Endothelial cell of umbilical vein (primary cell): ENCODE measurements around the gene IQGAP1. TPM values are rescaled to one million over a fixed set of nuclear protein-coding genes. Genes with fewer than 3 reads are reported as not detected.

ENCODE experiments used
- BruUV-seq: library from RNA; stranded (reverse); fragments of 400-500 nt; replicated peaks from 2 replicates; lab custom pipeline; 2021; lab: Mats Ljungman, UMichigan
- CTCF ChIA-PET: fragments of 300-600, 350-600 bp; sonication (Branson Sonifier 250); formaldehyde crosslinking; loops from one replicate; lab custom pipeline; 2021; ENCODE audit warnings: antibody characterized with exemption, inconsistent platforms; lab: Charles Lee
- POLR2A ChIA-PET: fragments of 300-600, 350-600 bp; sonication (Branson Sonifier 250); formaldehyde crosslinking; loops from one replicate; lab custom pipeline; 2021; ENCODE audit warnings: antibody characterized with exemption, inconsistent platforms; lab: Charles Lee
- DNase-seq: peaks from one replicate; pipeline ENCODE4 v3.0.0-alpha.2; 2011; ENCODE audit warnings: low read depth, low spot score
- FAIRE-seq: peaks from 2 replicates; lab custom pipeline; 2011; peaks lifted over from hg19 to GRCh38; lab: Jason Lieb, UNC
- H2AFZ ChIP-seq: 2 replicates; pipeline ENCODE4 v1.6.0; 2012; ENCODE audit warnings: low read depth, low read length, control low read depth, inconsistent platforms
- H3K27ac ChIP-seq: 2 replicates; pipeline ENCODE4 v1.5.1; 2011; ENCODE audit warnings: low read depth, mild to moderate bottlenecking, control low read depth, low read length, moderate library complexity; ENCODE audit not compliant: insufficient read depth
- H3K27me3 ChIP-seq, 2 experiments: 2 replicates each; pipeline versions ENCODE4 v1.6.0 to v1.6.1; 2011; ENCODE audit warnings: low read length in 2 of 2, mixed read lengths in 1 of 2; ENCODE audit not compliant: control insufficient read depth in 2 of 2, insufficient read depth in 2 of 2
- H3K36me3 ChIP-seq, 2 experiments: 2 replicates in 1 of 2; 3 replicates in 1 of 2; pipeline ENCODE4 v1.5.1; 2011; ENCODE audit warnings: low read length in 2 of 2, mild to moderate bottlenecking in 1 of 2, moderate library complexity in 1 of 2; ENCODE audit not compliant: control insufficient read depth in 2 of 2, insufficient read depth in 2 of 2; ENCODE audit errors: extremely low read depth in 1 of 2
- H3K4me1 ChIP-seq: 3 replicates; pipeline ENCODE4 v1.5.1; 2011; ENCODE audit warnings: mild to moderate bottlenecking, low read length; ENCODE audit not compliant: control insufficient read depth, insufficient read depth; ENCODE audit errors: extremely low read depth
- H3K4me2 ChIP-seq: 2 replicates; pipeline ENCODE4 v1.6.1; 2011; ENCODE audit warnings: low read length, control low read depth, mixed read lengths; ENCODE audit not compliant: insufficient read depth
- H3K4me3 ChIP-seq, 3 experiments: fragments of 200-600 bp in 1 of 3; sonication (generic), shearing (Covaris generic) in 1 of 3; replicated peaks in 1 of 3; 2 replicates each; pipeline ENCODE4 v1.5.1; 2011 to 2016; ENCODE audit warnings: control low read depth in 3 of 3, low read length in 3 of 3, mild to moderate bottlenecking in 2 of 3, inconsistent platforms in 1 of 3, low read depth in 1 of 3, moderate library complexity in 1 of 3; ENCODE audit not compliant: insufficient read depth in 1 of 3
- H3K79me2 ChIP-seq: 2 replicates; pipeline ENCODE4 v1.6.0; 2012; ENCODE audit warnings: low read length, inconsistent platforms; ENCODE audit not compliant: control insufficient read depth, insufficient read depth
- H3K9ac ChIP-seq: replicated peaks from 2 replicates; pipeline ENCODE3; 2011; ENCODE audit warnings: low read length, control low read depth; ENCODE audit not compliant: insufficient read depth; ENCODE audit errors: extremely low read depth
- H3K9me1 ChIP-seq: replicated peaks from 3 replicates; pipeline ENCODE4 v1.6.0; 2011; ENCODE audit warnings: mild to moderate bottlenecking, low read length; ENCODE audit not compliant: control insufficient read depth, insufficient read depth; ENCODE audit errors: extremely low read depth
- H3K9me3 ChIP-seq: replicated peaks from 2 replicates; pipeline ENCODE4 v1.5.1; 2012; ENCODE audit warnings: low read length, inconsistent platforms; ENCODE audit not compliant: control insufficient read depth, insufficient read depth
- H4K20me1 ChIP-seq: replicated peaks from 2 replicates; pipeline ENCODE3; 2011; ENCODE audit warnings: mild to moderate bottlenecking, low read length; ENCODE audit not compliant: control insufficient read depth, insufficient read depth; ENCODE audit errors: extremely low read depth
- CTCF ChIP-seq, 2 donors: IDR thresholded peaks; 1 replicate in 1 of 2; 2 replicates in 1 of 2; pipeline ENCODE4 v1.5.1; 2011; ENCODE audit warnings: low read length in 2 of 2, mild to moderate bottlenecking in 2 of 2, moderate library complexity in 2 of 2, control low read depth in 1 of 2, inconsistent platforms in 1 of 2, low read depth in 1 of 2; ENCODE audit not compliant: insufficient read depth in 1 of 2; ENCODE audit errors: extremely low read depth in 1 of 2
- EZH2 ChIP-seq: IDR thresholded peaks from 2 replicates; pipeline ENCODE4 v1.6.1; 2012; ENCODE audit warnings: borderline replicate concordance, low read depth, mild to moderate bottlenecking, moderate library complexity, low read length, inconsistent platforms; ENCODE audit not compliant: severe bottlenecking
- FOS ChIP-seq: IDR thresholded peaks from 2 replicates; pipeline ENCODE4 v1.6.1; 2011; ENCODE audit warnings: mild to moderate bottlenecking, low read length, moderate library complexity, borderline replicate concordance; ENCODE audit not compliant: insufficient read depth
- GATA2 ChIP-seq: IDR thresholded peaks from 2 replicates; pipeline ENCODE4 v1.7.0; 2011; ENCODE audit warnings: low read depth, mild to moderate bottlenecking, moderate library complexity, mixed read lengths, low read length; ENCODE audit not compliant: insufficient read length, insufficient read depth
- JUN ChIP-seq: IDR thresholded peaks from 2 replicates; pipeline ENCODE4 v1.6.1; 2011; ENCODE audit warnings: borderline replicate concordance, low read depth; ENCODE audit not compliant: insufficient read length, insufficient read depth
- MAX ChIP-seq: IDR thresholded peaks from 2 replicates; pipeline ENCODE4 v1.6.1; 2011; ENCODE audit not compliant: insufficient read depth, insufficient read length
- MYC ChIP-seq: IDR thresholded peaks from one replicate; pipeline ENCODE4 v1.6.1; 2011; ENCODE audit warnings: mild to moderate bottlenecking, low read depth, low read length
- POLR2A ChIP-seq: IDR thresholded peaks from 2 replicates; pipeline ENCODE4 v1.6.1; 2012; ENCODE audit warnings: low read depth, mild to moderate bottlenecking, control low read depth, low read length
- POLR2AphosphoS5 ChIP-seq: IDR thresholded peaks from 2 replicates; pipeline ENCODE4 v1.6.1; 2012; ENCODE audit warnings: low read depth, mild to moderate bottlenecking, control low read depth, low read length, moderate library complexity; ENCODE audit not compliant: insufficient read depth
- dilution Hi-C: fragments of 300-500 bp; cut with MboI; formaldehyde crosslinking; loops from one replicate; pipeline ENCODE4 v1.15.0; 2019; ENCODE audit warnings: low sequenced_read_pairs; ENCODE audit not compliant: extremely low pct_ligation_motif_present
- intact Hi-C: fragments of 100-400 bp; cut with micrococcal nuclease; formaldehyde crosslinking; loops from one replicate; pipeline ENCODE4 v1.10.0; 2022
- polyA plus RNA-seq, 4 experiments: library from polyadenylated mRNA; depleted of rRNA in 3 of 4; stranded (reverse) in 3 of 4; unstranded in 1 of 4; fragments of >200 nt; gene quantifications; 2 replicates each; pipeline versions ENCODE4 v1.2.1 to v1.2.3, GENCODE V29; 2011 to 2012; ENCODE audit warnings: missing spikeins in 1 of 4
- total RNA-seq: library from RNA; stranded (reverse); gene quantifications from 2 replicates; pipeline ENCODE4 v1.2.3, GENCODE V29; 2021

Gene IQGAP1
- total and polyA plus RNA-seq, 2 donors (not counting 3 experiments of a cell fraction or from before 2014, with no cell fraction given), result 82.2 to 258 TPM

- TF ChIP-seq FOS (no peak), CTCF (IDR thresholded peaks at IDR 0.05; ENCODE audit: extremely low read depth in 1 of 2, insufficient read depth in 1 of 2, low read depth in 1 of 2, low read length in 2 of 2) (no peak), JUN (no peak)
- intact Hi-C loops (no loop called here), dilution Hi-C loops (no loop called here)
- no peaks in the 10 kb centered on the region for H4K20me1 ChIP-seq
- no peaks in the 10 kb centered on the region for H3K9me1 ChIP-seq
- no peak for FAIRE-seq
- no peak overlapping the region for H2AFZ ChIP-seq
- H3K79me2 ChIP-seq, result no peaks in the 10 kb centered on the region
- H3K9me3 ChIP-seq, result no peaks in the 10 kb centered on the region
- ChIA-PET CTCF (interaction anchor here (1.0 kb wide), 1 partner anchor 193 kb away, joined by 3 read pairs; no protein-coding TSS in a partner anchor), POLR2A (interaction anchor here (0.6 kb wide), 1 partner anchor 118 kb away, joined by 3 read pairs; no protein-coding TSS in a partner anchor)
- H3K27ac ChIP-seq, result no peak overlapping the region
- no peaks in the 10 kb centered on the region for H3K4me1 ChIP-seq
- no peaks in the 10 kb centered on the region for H3K36me3 ChIP-seq
- H3K27me3 ChIP-seq, result no peaks in the 10 kb centered on the region
- H3K9ac ChIP-seq, result no peak overlapping the region
- no TSS peak for BruUV-seq
- no peak overlapping the region for H3K4me2 ChIP-seq
- no peak for DNase-seq
- no peak overlapping the region for H3K4me3 ChIP-seq
Observed at GRCh38 chr15:90512981-90513380, 124.9 kb downstream of the IQGAP1 start.

- Histone ChIP-seq H3K27ac (no peak overlapping the region), H3K27me3 (no peaks in the 10 kb centered on the region), H2AFZ (no peak overlapping the region), H3K36me3 (no peaks in the 10 kb centered on the region), H3K4me1 (no peaks in the 10 kb centered on the region), H3K9me3 (no peaks in the 10 kb centered on the region), H3K9me1 (no peaks in the 10 kb centered on the region), H3K9ac (no peak overlapping the region), H3K79me2 (no peaks in the 10 kb centered on the region), H4K20me1 (no peaks in the 10 kb centered on the region), H3K4me2 (no peak overlapping the region), H3K4me3 (no peak overlapping the region)
- TF ChIP-seq POLR2A (no peak), JUN (no peak), GATA2 (no peak), EZH2 (no peak), CTCF (IDR thresholded peaks at IDR 0.05; ENCODE audit: extremely low read depth in 1 of 2, insufficient read depth in 1 of 2, low read depth in 1 of 2, low read length in 2 of 2) (no peak), MAX (no peak), MYC (no peak), POLR2AphosphoS5 (no peak), FOS (no peak)
- no TSS peak for BruUV-seq
- POLR2A ChIA-PET, result interaction anchor here (0.6 kb wide), 1 partner anchor 119 kb away, joined by 3 read pairs; no protein-coding TSS in a partner anchor
- dilution Hi-C loops (no loop called here), intact Hi-C loops (no loop called here)
- CTCF ChIA-PET, result interaction anchor here (1.0 kb wide), 1 partner anchor 194 kb away, joined by 3 read pairs; no protein-coding TSS in a partner anchor
- DNase-seq, result no peak
- FAIRE-seq, result no peak
Observed at GRCh38 chr15:90513448-90513847, 125.4 kb downstream of the IQGAP1 start.
